ENCODE results near the gene KCNC4.

Gene KCNC4

GRCh38 chr1:110197905-110198629 is 12.0 kb upstream of the KCNC4 start:
- DNase-seq = no peak
- no peak for TF ChIP-seq POLR2A (IDR thresholded peaks at IDR 0.05; ENCODE audit: low read length)
- no peak for TF ChIP-seq GATA1 (IDR thresholded peaks at IDR 0.05; ENCODE audit: low read depth, low read length)

- no peak for DNase-seq
- TF ChIP-seq GATA1 (IDR thresholded peaks at IDR 0.05; ENCODE audit: low read depth, low read length) = no peak
- no peak for TF ChIP-seq POLR2A (IDR thresholded peaks at IDR 0.05; ENCODE audit: low read length)
Measured at GRCh38 chr1:110198746-110199145, 11.4 kb upstream of the KCNC4 start.

- no peak for DNase-seq
- TF ChIP-seq POLR2A (IDR thresholded peaks at IDR 0.05; ENCODE audit: low read length) (no peak), GATA1 (IDR thresholded peaks at IDR 0.05; ENCODE audit: low read depth, low read length) (no peak)
Measured at GRCh38 chr1:110200190-110200589, 9.9 kb upstream of the KCNC4 start.

- DNase-seq = no peak
- TF ChIP-seq POLR2A (IDR thresholded peaks at IDR 0.05; ENCODE audit: low read length) (no peak), GATA1 (IDR thresholded peaks at IDR 0.05; ENCODE audit: low read depth, low read length) (no peak)
Measured at GRCh38 chr1:110200666-110201065, 9.4 kb upstream of the KCNC4 start.

- no peak for DNase-seq
- TF ChIP-seq GATA1 (IDR thresholded peaks at IDR 0.05; ENCODE audit: low read depth, low read length) (no peak), POLR2A (IDR thresholded peaks at IDR 0.05; ENCODE audit: low read length) (no peak)
Measured at GRCh38 chr1:110201157-110201825, 8.8 kb upstream of the KCNC4 start.

GRCh38 chr1:110203021-110203661 is 7.0 kb upstream of the KCNC4 start:
- TF ChIP-seq POLR2A (IDR thresholded peaks at IDR 0.05; ENCODE audit: low read length) (no peak), GATA1 (IDR thresholded peaks at IDR 0.05; ENCODE audit: low read depth, low read length) (no peak)

GRCh38 chr1:110205156-110205555 is 5.0 kb upstream of the KCNC4 start:
- no peak for TF ChIP-seq GATA1 (IDR thresholded peaks at IDR 0.05; ENCODE audit: low read depth, low read length)
- TF ChIP-seq POLR2A (IDR thresholded peaks at IDR 0.05; ENCODE audit: low read length) = no peak
- no peak for DNase-seq

More at GRCh38 chr1:110203021-110203661, 7.0 kb upstream of the KCNC4 start:
- DNase-seq = peak; percentile 57 to 78

GRCh38 chr1:110205591-110206155 is 4.4 kb upstream of the KCNC4 start:
- DNase-seq = no peak
- TF ChIP-seq GATA1 (IDR thresholded peaks at IDR 0.05; ENCODE audit: low read depth, low read length) = no peak
- TF ChIP-seq POLR2A (IDR thresholded peaks at IDR 0.05; ENCODE audit: low read length) = no peak

- TF ChIP-seq POLR2A (IDR thresholded peaks at IDR 0.05; ENCODE audit: low read length) (no peak), GATA1 (IDR thresholded peaks at IDR 0.05; ENCODE audit: low read depth, low read length) (no peak)
Measured at GRCh38 chr1:110206261-110206920, 3.7 kb upstream of the KCNC4 start.

GRCh38 chr1:110207831-110208230 is 2.3 kb upstream of the KCNC4 start:
- DNase-seq = peak; percentile 44 to 73
- no peak for TF ChIP-seq GATA1 (IDR thresholded peaks at IDR 0.05; ENCODE audit: low read depth, low read length)
- no peak for TF ChIP-seq POLR2A (IDR thresholded peaks at IDR 0.05; ENCODE audit: low read length)

More at GRCh38 chr1:110206261-110206920, 3.7 kb upstream of the KCNC4 start:
- no peak for DNase-seq

GRCh38 chr1:110208916-110209645 is 1.0 kb upstream of the KCNC4 start:
- TF ChIP-seq POLR2A (IDR thresholded peaks at IDR 0.05; ENCODE audit: low read length) = no peak
- no peak for TF ChIP-seq GATA1 (IDR thresholded peaks at IDR 0.05; ENCODE audit: low read depth, low read length)
- no peak for DNase-seq

GRCh38 chr1:110210604-110211495 is 736 bp downstream of the KCNC4 start:
- TF ChIP-seq GATA1 (IDR thresholded peaks at IDR 0.05; ENCODE audit: low read depth, low read length) (no peak), POLR2A (IDR thresholded peaks at IDR 0.05; ENCODE audit: low read length) (no peak)
- DNase-seq = peak; percentile 19 to 30
